ENCODE results near the gene MAP3K2.
A peak's percentile ranks its signal among the peaks of the same experiment; 100 is the strongest.

MAP3K2 gene

GRCh38 chr2:127405255-127405610, 17.5 kb upstream of the MAP3K2 start:
- DNase-seq, result no peak

DNA sequence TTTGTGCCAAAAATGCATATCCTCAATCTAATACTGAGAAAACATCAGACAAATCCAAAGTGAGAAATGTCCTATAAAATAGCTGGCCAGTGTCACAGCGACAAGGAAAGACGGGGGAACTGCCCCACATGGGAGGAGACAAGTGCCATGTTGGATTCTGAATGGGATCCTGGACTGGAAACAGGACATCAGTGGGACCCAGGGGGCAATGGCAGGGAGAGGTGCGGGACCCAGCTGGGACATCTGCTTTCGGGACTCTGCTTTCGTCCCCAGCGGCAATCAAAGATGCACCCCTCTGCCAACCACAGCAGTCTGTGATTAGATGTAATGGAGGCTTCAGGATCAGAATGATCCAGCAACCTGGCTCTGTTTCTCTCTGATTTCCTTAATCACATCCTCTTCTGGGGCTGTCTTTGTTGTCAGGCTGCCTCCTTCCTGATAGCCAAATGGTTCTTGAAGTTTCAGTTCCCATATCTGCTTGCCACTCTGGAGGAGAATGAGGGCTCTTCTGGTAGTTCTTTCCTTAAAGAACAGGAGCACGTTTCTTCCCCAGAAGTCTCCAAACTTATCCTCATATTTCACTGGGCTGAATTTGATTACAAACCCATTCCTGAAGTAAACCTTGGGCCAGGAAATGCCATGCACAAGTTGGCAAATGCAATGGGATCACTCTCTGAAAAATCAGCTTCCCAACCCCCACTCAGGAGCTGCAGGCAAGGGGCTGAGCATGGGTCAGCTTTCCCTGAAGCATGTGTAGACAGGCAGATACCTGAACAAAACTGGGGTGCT, 16.9 kb upstream of the MAP3K2 start:
- no peak for DNase-seq

- no peak for DNase-seq
These were observed 15.7 kb upstream of the MAP3K2 start for GRCh38 chr2:127403460-127403859.

GRCh38 chr2:127401757-127402695, 14.3 kb upstream of the MAP3K2 start:
- DNase-seq, result no peak

- DNase-seq, result peak in 1 of 2 experiments; percentile 23
These were observed 13.4 kb upstream of the MAP3K2 start for GRCh38 chr2:127400897-127401756.

- DNase-seq, result no peak
These were observed 12.7 kb upstream of the MAP3K2 start for GRCh38 chr2:127400533-127400896.

DNA sequence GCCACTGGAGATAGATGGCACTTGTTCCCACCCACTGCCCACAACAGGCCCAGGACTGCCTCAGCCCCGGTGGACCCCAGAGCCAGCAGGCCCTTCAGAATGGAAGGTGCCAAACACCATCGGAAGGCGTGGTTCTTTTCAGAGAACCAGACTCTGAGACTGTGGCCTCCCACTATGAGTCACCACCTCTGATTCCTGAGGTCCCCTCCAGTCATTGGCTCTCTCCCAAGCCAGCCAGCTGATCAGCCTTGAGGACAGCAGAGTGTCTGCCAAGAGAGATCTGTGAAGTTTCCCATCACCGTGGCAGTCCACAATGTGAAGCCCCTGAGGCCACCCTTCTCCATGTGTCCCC, 10.4 kb upstream of the MAP3K2 start:
- DNase-seq, result peak in 1 of 2 experiments; percentile 45

DNA sequence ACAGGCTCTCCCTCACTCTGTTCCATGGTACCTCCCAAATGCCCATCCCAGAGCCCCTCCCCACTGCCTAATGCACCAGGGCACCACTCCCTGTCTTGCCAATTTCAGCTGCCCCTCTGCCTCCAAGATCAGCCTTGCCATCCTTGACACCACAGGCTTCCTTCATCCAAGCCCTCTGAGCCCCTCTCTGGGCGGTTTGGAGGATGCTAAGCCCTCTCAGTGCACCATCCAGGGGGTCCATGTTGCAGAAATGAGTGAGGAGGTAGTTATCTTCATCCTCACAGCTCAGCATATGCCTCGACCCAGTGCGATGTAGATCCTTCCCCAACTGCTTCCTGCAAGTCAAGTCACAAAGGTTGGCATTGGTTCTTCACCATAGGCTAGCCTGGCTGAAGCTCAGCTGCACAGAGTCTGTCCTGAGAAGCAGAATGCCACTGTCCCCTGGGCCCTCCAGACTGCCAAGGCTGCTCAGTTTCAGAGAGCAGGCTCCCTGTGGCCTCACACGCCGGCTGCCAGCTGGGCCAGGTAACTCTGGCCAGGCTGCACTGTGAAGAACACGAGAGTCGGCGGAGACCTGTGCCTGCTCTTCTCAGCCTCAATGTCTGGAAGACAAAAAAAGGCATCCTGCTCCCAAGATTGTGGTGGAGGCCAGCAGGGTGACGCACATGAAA, 9.9 kb upstream of the MAP3K2 start:
- no peak for DNase-seq

DNA sequence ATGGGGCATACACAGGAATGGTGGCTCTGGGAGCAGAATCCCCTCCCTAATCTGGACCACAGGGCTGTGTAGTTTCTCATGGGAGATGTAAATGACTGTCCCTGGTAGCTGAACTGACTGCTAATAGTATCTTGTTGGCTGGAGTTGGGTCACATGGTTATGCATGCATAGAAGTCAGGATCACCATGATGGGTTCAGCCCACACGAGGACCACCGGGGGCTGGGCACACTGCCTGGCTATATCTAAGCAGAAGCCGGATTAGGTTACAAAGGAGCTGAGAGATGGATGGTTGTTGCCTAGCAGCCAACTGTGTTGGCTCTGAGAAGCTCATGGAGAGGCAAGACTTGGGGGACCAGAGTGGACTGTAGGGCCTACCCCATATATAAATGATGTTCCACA, 6.7 kb upstream of the MAP3K2 start:
- no peak for DNase-seq

DNA sequence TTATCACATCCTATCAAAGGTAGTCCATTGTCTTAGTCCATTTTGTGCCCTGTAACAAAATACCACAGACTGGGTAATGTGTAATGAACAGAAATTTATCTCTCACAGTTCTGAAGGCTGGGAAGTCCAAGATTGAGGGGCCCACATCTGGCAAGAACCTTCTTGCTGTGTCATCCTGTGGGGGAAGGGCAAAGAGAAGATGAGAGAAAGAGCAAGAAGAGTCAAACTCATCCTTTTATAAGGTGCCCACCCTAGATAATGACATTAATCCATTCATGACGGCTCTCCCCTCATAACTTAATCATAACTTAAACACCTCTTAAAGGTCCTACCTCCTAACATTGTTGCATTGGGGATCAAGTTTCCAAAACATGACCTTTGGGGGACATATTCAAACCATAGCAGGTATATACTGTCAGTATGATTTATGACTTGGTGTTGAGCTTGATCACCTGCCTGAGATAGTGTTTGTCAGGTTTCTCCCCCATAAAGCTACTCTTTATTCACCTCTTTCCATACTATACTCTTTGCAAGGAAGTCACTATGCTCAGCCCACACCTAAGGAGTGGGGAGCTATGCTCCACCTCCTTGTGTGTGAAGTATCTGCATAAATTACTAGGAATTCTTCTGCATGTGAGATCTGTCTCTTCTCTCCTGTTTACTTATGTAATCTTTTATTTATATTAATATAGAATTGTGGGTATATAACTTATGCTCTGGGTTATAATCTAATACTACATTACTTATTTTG, 5.2 kb upstream of the MAP3K2 start:
- no peak for DNase-seq

- no peak for DNase-seq
These were observed 4.5 kb upstream of the MAP3K2 start for GRCh38 chr2:127392133-127392827.

DNA sequence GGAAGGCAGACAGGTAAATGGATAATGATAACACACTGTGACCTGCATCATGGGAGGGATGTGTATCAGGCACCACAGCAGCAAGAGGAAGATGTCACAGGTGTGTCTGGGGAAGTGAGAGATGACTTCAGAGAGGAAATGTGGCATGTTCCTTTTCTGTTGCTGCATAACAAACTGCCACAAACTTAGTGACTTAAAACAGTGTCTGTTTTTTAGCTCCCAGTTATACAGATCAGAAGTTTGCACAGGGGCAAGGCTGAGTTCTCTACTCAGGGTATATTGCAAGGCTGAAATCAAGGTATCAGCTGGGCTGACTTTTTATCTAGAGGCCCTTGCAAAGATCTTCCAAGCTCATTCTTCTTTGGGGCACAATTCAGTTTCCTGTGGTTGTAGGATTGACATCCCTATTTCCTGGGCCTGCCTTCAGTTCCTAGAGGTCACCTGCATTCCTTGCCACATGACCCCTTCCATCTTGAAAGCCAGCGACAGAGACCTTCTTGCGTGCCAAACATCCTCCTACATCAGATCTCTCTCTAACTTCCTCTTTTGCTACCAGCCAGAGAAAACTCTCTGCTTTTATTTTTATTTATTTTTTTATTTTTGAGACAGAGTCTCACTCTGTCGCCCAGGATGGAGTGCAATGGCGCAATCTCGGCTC, 2.1 kb upstream of the MAP3K2 start:
- DNase-seq, result no peak

DNA sequence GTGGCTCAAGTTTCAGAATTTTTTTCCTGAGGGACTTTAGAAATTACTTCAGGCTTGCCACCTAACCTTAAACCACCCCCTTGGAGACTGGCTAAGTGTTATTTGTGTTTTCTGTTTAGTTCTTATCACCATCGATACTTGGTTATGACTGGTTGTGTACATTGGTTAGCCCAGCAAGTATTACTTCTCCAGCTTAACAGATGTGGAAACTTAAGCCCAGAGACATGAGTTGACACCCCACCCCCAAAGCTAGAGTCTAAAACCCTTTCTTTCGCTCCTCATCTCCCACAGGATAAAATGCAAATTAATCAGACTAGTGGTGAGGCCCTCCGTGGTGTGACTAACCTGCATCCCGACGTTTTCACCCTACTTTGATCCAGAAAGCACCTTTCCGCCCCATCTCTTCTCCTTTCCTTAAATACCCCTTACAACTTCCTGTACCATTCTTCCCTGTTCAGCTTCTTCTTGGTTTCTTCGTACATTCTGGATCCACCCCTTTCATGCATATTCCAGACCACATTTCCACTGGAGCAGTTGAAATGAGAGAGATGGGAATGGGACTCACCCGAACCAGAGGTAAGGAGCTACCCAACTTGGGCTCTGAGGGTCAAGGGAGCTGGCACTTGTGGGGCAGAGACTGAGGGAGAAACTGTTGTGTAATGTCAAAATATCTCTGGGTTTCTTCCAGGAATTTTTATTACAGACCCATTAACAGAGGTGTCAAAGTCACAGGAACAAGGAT, 819 bp upstream of the MAP3K2 start:
- DNase-seq, result no peak

DNA sequence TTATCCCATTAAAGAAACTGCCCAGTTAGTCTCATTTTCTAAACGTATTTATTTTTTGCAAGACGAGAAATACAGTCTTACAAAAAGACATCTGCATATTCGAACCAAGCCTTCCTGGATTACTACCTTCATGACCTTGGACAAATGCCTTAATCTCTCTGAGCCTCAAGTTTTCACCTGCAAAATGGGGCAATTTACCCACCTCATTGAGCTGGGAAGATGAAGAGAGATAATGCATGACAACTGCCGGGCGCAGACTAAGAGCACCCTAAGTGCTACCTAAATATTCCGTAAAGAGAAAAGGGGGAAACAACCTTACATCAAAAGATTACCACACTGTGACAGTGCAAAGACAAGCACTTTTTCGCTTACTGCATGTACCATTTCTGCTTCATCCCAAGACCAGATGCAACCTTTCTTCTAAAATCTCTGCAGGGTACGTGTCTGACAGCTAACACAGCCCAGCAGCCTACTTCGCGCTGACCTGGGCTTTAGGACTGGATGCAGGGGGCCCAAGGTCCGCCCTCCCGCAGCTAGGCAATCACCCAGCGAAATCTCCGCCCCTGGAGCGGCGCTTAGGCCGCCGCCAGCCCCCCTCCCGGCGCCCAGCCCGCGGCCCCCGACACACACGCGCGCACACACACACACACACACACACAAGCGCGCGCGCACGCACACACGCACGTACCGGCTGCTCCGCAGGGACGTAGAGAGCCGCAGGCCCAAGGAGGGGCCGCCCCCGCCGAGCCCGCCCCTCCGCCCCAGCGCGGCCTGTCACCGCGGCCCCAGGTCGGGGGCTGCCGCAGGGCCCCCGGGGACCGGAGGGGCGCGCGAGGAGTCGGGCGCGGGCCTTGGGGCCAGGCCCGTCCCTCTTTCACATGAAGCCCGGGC, 766 bp downstream of the MAP3K2 start:
- DNase-seq, result peak; percentile 76 to 79

DNA sequence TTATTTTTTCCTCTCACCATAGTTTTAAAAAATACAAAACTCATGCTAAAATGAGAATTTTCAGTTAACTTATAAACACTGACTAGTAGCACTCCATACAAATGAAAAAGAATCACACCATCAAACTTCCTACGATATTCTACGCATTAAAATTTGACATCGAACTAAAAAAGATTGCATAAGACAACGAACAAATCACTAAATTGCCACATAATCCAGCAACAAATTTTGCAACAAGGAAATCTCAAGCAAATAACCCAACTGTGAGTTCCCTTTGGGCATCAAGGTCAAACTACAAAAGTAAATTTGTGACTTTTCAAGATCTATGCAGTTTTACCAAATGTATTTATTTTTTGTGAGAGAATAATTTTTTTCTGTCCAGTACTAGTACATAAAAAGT, 1.5 kb downstream of the MAP3K2 start:
- DNase-seq, result no peak

DNA sequence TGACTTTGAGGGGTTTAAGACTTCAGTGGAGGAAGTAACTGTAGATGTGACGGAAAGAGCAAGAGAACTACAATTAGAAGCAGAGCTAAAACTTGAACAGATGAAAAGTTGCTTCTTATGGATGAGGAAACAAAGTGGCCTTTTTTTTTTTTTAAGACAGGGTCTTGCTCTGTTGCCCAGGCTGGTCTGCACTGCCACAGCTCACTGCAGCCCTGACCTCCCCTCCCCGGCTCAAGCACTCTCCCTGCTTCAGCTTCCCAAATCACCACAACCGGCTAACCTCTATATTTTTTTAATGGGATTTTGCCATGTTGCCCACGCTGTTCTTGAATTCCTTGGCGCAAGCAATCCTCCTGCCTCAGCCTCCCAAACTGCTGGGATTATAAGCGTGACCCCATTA, 3.2 kb downstream of the MAP3K2 start:
- DNase-seq, result no peak

DNA sequence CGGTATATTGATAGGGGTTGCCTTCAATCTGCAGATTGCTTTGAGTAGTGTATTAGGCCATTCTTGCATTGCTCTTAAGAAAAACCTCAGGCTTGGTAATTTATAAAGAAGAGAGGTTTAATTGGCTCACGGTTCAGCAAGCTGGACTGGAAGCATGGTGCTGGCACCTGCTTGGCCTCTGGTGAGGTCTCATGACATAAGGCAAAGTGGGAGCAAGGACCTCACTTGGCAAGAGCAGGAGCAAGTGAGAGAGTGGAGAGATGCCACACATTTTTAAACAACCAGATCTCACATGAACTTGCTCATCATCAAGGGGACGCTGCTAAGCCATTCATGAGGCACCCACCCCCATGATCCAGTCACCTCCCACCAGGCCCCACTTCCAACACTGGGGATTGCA, 4.9 kb downstream of the MAP3K2 start:
- DNase-seq, result no peak

DNA sequence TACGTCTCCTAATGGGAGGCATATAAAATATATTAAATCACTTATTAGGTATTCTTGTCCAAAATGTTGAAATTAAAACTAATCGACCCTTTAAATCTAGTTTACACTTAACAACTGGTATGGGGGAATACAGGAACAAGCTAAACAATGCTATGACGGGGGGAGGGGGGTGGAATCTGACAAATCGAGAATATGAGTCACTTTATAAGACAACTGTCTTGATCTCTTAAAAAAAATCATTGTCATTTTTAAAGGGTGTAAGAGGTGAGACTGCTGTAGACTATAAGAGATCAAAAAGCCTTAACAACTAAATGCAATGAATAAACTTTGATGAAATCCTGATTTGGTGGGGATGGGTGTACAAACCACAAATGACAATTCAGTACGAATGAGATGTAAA, 6.0 kb downstream of the MAP3K2 start:
- no peak for DNase-seq

All from SHP77 (cell line).